Mesenchymal stem cell (in vitro differentiated cells and primary cell): ENCODE results near the gene KLHL29.

Experiments used
- DNase-seq: peaks from one replicate; pipeline ENCODE4 v3.0.0-alpha.2; 2013
- H2AFZ ChIP-seq: one replicate; pipeline ENCODE4 v1.6.1; 2013; ENCODE audit warnings: low read depth, mild to moderate bottlenecking, control low read depth, inconsistent platforms, low read length, moderate library complexity
- H2AK5ac ChIP-seq: 2 replicates; pipeline ENCODE4 v1.6.1; 2013; ENCODE audit warnings: low read length, moderate library complexity, mild to moderate bottlenecking, inconsistent platforms; ENCODE audit not compliant: severe bottlenecking
- H2BK120ac ChIP-seq: one replicate; pipeline ENCODE4 v1.6.1; 2013; ENCODE audit warnings: low read depth, mild to moderate bottlenecking, inconsistent platforms, low read length, moderate library complexity
- H2BK12ac ChIP-seq, 2 experiments: one replicate each; pipeline ENCODE4 v1.6.1; 2013; ENCODE audit warnings: inconsistent platforms in 2 of 2, low read length in 2 of 2, mild to moderate bottlenecking in 2 of 2, moderate library complexity in 2 of 2, control low read depth in 1 of 2
- H2BK15ac ChIP-seq: one replicate; pipeline ENCODE4 v1.6.1; 2013; ENCODE audit warnings: mild to moderate bottlenecking, low read depth, inconsistent platforms; ENCODE audit not compliant: poor library complexity, severe bottlenecking
- H2BK5ac ChIP-seq: 2 replicates; pipeline ENCODE4 v1.6.1; 2013; ENCODE audit warnings: low read depth, mild to moderate bottlenecking, low read length, control low read depth, inconsistent platforms; ENCODE audit not compliant: poor library complexity, severe bottlenecking
- H3K14ac ChIP-seq, 2 experiments: one replicate each; pipeline ENCODE4 v1.6.1; 2013; ENCODE audit warnings: inconsistent platforms in 2 of 2, low read length in 2 of 2, control low read depth in 1 of 2, mild to moderate bottlenecking in 1 of 2, moderate library complexity in 1 of 2
- H3K18ac ChIP-seq, 2 experiments: one replicate each; pipeline ENCODE4 v1.6.1; 2013; ENCODE audit warnings: inconsistent platforms in 2 of 2, low read length in 2 of 2, control low read depth in 1 of 2, low read depth in 1 of 2, mild to moderate bottlenecking in 1 of 2
- H3K23ac ChIP-seq, 2 experiments: one replicate each; pipeline ENCODE4 v1.6.1; 2013; ENCODE audit warnings: inconsistent platforms in 2 of 2, low read length in 2 of 2, mild to moderate bottlenecking in 2 of 2, moderate library complexity in 2 of 2, control low read depth in 1 of 2
- H3K27ac ChIP-seq: 2 replicates; pipeline ENCODE4 v1.5.1; 2013; ENCODE audit warnings: mild to moderate bottlenecking, moderate library complexity, low read length, control low read depth, inconsistent platforms; ENCODE audit not compliant: poor library complexity, severe bottlenecking
- H3K27me3 ChIP-seq, 2 experiments: 2 replicates each; pipeline versions ENCODE4 v1.6.1 to v1.7.0; 2013; ENCODE audit warnings: low read length in 2 of 2, mild to moderate bottlenecking in 2 of 2, moderate library complexity in 2 of 2, control low read depth in 1 of 2, inconsistent platforms in 1 of 2; ENCODE audit not compliant: control insufficient read depth in 1 of 2, insufficient read depth in 1 of 2
- H3K36me3 ChIP-seq, 2 experiments: 2 replicates each; pipeline versions ENCODE4 v1.6.1 to v1.7.0; 2013; ENCODE audit warnings: low read length in 2 of 2, control low read depth in 1 of 2, inconsistent platforms in 1 of 2, low read depth in 1 of 2, mild to moderate bottlenecking in 1 of 2; ENCODE audit not compliant: insufficient read depth in 2 of 2, control insufficient read depth in 1 of 2
- H3K4ac ChIP-seq, 2 experiments: one replicate each; pipeline ENCODE4 v1.6.1; 2013; ENCODE audit warnings: inconsistent platforms in 2 of 2, low read length in 2 of 2, mild to moderate bottlenecking in 2 of 2, moderate library complexity in 2 of 2, control low read depth in 1 of 2, low read depth in 1 of 2
- H3K4me1 ChIP-seq: 2 replicates; pipeline ENCODE4 v1.6.1; 2013; ENCODE audit warnings: low read depth, low read length, control low read depth; ENCODE audit not compliant: control insufficient read depth, insufficient read depth
- H3K4me2 ChIP-seq: 2 replicates; pipeline ENCODE4 v1.6.1; 2013; ENCODE audit warnings: low read length, mild to moderate bottlenecking, inconsistent platforms; ENCODE audit not compliant: poor library complexity, severe bottlenecking
- H3K4me3 ChIP-seq, 2 experiments: 2 replicates each; pipeline versions ENCODE4 v1.5.1 to v1.7.0; 2013; ENCODE audit warnings: low read length in 2 of 2, mild to moderate bottlenecking in 2 of 2, control low read depth in 1 of 2, low read depth in 1 of 2; ENCODE audit not compliant: insufficient read depth in 1 of 2
- H3K79me1 ChIP-seq: replicated peaks from 2 replicates; pipeline ENCODE4 v1.6.1; 2013; ENCODE audit warnings: mild to moderate bottlenecking, control low read depth, low read length, inconsistent platforms; ENCODE audit not compliant: poor library complexity, severe bottlenecking
- H3K9ac ChIP-seq: 2 replicates; pipeline ENCODE4 v1.7.0; 2013; ENCODE audit warnings: mild to moderate bottlenecking, low read length, moderate library complexity
- H3K9me3 ChIP-seq: 2 replicates; pipeline ENCODE4 v1.7.0; 2013; ENCODE audit warnings: mild to moderate bottlenecking, low read length; ENCODE audit not compliant: control insufficient read depth
- H4K8ac ChIP-seq: one replicate; pipeline ENCODE4 v1.6.1; 2013; ENCODE audit warnings: inconsistent platforms, mild to moderate bottlenecking, low read length, moderate library complexity
- H4K91ac ChIP-seq: one replicate; pipeline ENCODE4 v1.6.1; 2013; ENCODE audit warnings: mild to moderate bottlenecking, low read length, inconsistent platforms
- WGBS: methylation state at CpG from one replicate; pipeline ENCODE4 v1.1.7; 2013; ENCODE audit warnings: mixed read lengths; 5-methylcytosine and 5-hydroxymethylcytosine counted together

The KLHL29 gene

GRCh38 chr2:23508066-23508390 is 123.0 kb downstream of the KLHL29 start:
- H2BK12ac ChIP-seq = no peak overlapping the region
- no peak for DNase-seq
- 86% methylated on average over 3 of the region's 3 CpGs for WGBS
- peaks cover 2% of the 10 kb centered on the region for H3K79me1 ChIP-seq
- no peak overlapping the region for H4K8ac ChIP-seq
- no peak overlapping the region for H4K91ac ChIP-seq
- H3K23ac ChIP-seq = no peak overlapping the region
- no peak overlapping the region for H3K4ac ChIP-seq
- H3K36me3 ChIP-seq = peaks cover 4 to 10% of the 10 kb centered on the region in 2 experiments
- no peak overlapping the region for H2BK5ac ChIP-seq
- no peak overlapping the region for H3K27ac ChIP-seq
- no peak overlapping the region for H3K4me3 ChIP-seq
- peaks cover 2% of the 10 kb centered on the region for H3K4me1 ChIP-seq
- H2BK120ac ChIP-seq = no peak overlapping the region
- no peak overlapping the region for H3K4me2 ChIP-seq
- no peak overlapping the region for H3K14ac ChIP-seq
- H2BK15ac ChIP-seq = no peak overlapping the region
- no peaks in the 10 kb centered on the region for H3K27me3 ChIP-seq
- H3K18ac ChIP-seq = no peak overlapping the region
- H3K9ac ChIP-seq = no peak overlapping the region
- H2AK5ac ChIP-seq = no peak overlapping the region
- no peak overlapping the region for H2AFZ ChIP-seq
- no peaks in the 10 kb centered on the region for H3K9me3 ChIP-seq

GRCh38 chr2:23509103-23509502 is 124.1 kb downstream of the KLHL29 start:
- no peak overlapping the region for H2BK120ac ChIP-seq
- peaks cover 0 to 3% of the 10 kb centered on the region in 2 experiments for H3K27me3 ChIP-seq
- H3K4me1 ChIP-seq = peaks cover 2% of the 10 kb centered on the region
- no peak overlapping the region for H3K4me2 ChIP-seq
- no peak overlapping the region for H3K9ac ChIP-seq
- H3K9me3 ChIP-seq = no peaks in the 10 kb centered on the region
- DNase-seq = no peak
- H2AK5ac ChIP-seq = no peak overlapping the region
- H2BK5ac ChIP-seq = no peak overlapping the region
- H3K79me1 ChIP-seq = peaks cover 2% of the 10 kb centered on the region
- H3K4me3 ChIP-seq = no peak overlapping the region
- H3K4ac ChIP-seq = no peak overlapping the region
- no peak overlapping the region for H2BK15ac ChIP-seq
- no peak overlapping the region for H4K8ac ChIP-seq
- H3K36me3 ChIP-seq = peaks cover 4 to 10% of the 10 kb centered on the region in 2 experiments
- H3K27ac ChIP-seq = no peak overlapping the region
- no peak overlapping the region for H2AFZ ChIP-seq
- no peak overlapping the region for H3K14ac ChIP-seq
- H2BK12ac ChIP-seq = no peak overlapping the region
- no peak overlapping the region for H3K18ac ChIP-seq
- H3K23ac ChIP-seq = no peak overlapping the region
- 95% methylated on average over 4 of the region's 6 CpGs for WGBS
- no peak overlapping the region for H4K91ac ChIP-seq

GRCh38 chr2:23509596-23510292 is 124.8 kb downstream of the KLHL29 start:
- no peak overlapping the region for H3K18ac ChIP-seq
- peaks cover 2% of the 10 kb centered on the region for H3K4me1 ChIP-seq
- no peak overlapping the region for H4K8ac ChIP-seq
- H3K36me3 ChIP-seq = peaks cover 4 to 10% of the 10 kb centered on the region in 2 experiments
- H3K4me3 ChIP-seq = no peak overlapping the region
- H2BK120ac ChIP-seq = no peak overlapping the region
- H3K9ac ChIP-seq = no peak overlapping the region
- H3K4me2 ChIP-seq = no peak overlapping the region
- DNase-seq = no peak
- H3K4ac ChIP-seq = no peak overlapping the region
- H3K27me3 ChIP-seq = peaks cover 0 to 9% of the 10 kb centered on the region in 2 experiments
- no peak overlapping the region for H2AFZ ChIP-seq
- H4K91ac ChIP-seq = no peak overlapping the region
- H2BK5ac ChIP-seq = no peak overlapping the region
- no peak overlapping the region for H3K14ac ChIP-seq
- H3K23ac ChIP-seq = no peak overlapping the region
- no peak overlapping the region for H2AK5ac ChIP-seq
- peaks cover 2% of the 10 kb centered on the region for H3K79me1 ChIP-seq
- no peak overlapping the region for H3K27ac ChIP-seq
- H2BK12ac ChIP-seq = no peak overlapping the region
- no peak overlapping the region for H2BK15ac ChIP-seq
- 96% methylated on average over 7 of the region's 9 CpGs for WGBS
- H3K9me3 ChIP-seq = no peaks in the 10 kb centered on the region

GRCh38 chr2:23510471-23510870 is 125.5 kb downstream of the KLHL29 start:
- Histone ChIP-seq H4K91ac (no peak overlapping the region), H3K4me2 (no peak overlapping the region), H3K79me1 (peaks cover 2% of the 10 kb centered on the region), H2AFZ (no peak overlapping the region), H3K36me3 (peaks cover 4 to 10% of the 10 kb centered on the region in 2 experiments), H3K27ac (no peak overlapping the region), H3K9ac (no peak overlapping the region), H3K4me1 (peaks cover 2% of the 10 kb centered on the region), H2BK15ac (no peak overlapping the region), H2BK5ac (no peak overlapping the region), H3K27me3 (peaks cover 0 to 15% of the 10 kb centered on the region in 2 experiments), H3K18ac (no peak overlapping the region), H2BK120ac (no peak overlapping the region), H2AK5ac (no peak overlapping the region), H3K4me3 (no peak overlapping the region), H3K9me3 (no peaks in the 10 kb centered on the region), H4K8ac (peak overlapping the region; percentile 38), H3K23ac (no peak overlapping the region), H2BK12ac (no peak overlapping the region), H3K14ac (no peak overlapping the region), H3K4ac (no peak overlapping the region)
- DNase-seq = no peak
- WGBS = 99% methylated on average over 5 of the region's 5 CpGs
